GM18511 (cell line): ENCODE measurements around the gene SMC4.

Source experiments
- ATAC-seq: cut with Tn5 transposase; IDR thresholded peaks from one replicate; pipeline ENCODE4 v1.9.1; 2021; ENCODE audit warnings: mild to moderate bottlenecking, moderate library complexity; ENCODE audit not compliant: unreplicated experiment

SMC4 gene

GRCh38 chr3:160473978-160474377 lies 74.5 kb downstream of the SMC4 start:
- no peak for ATAC-seq

GRCh38 chr3:160474416-160474838 lies 75.0 kb downstream of the SMC4 start:
- no peak for ATAC-seq

- ATAC-seq, result no peak
Observed at GRCh38 chr3:160475153-160475552, 75.7 kb downstream of the SMC4 start.

- ATAC-seq, result no peak
Observed at GRCh38 chr3:160475884-160476283, 76.4 kb downstream of the SMC4 start.

DNA sequence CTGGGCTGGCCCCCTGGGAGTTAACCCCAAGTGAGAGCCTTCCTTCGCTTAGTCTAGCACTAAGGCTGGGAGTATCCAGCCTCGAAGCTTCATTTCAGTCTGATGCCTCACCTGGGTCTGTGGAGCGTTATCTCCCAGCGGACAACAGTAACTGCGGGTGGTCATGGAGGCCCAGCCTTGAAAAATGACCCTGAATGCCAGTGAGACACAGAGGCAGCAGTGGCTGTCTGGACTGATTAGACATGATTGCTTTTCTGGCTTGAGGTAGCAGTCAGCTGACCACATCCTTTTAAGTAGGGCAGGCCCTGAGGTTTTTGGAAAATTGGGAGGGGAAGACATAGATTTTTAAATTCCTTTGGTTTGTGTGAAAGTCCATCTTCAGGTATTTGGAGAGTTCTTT lies 78.3 kb downstream of the SMC4 start:
- no peak for ATAC-seq

GRCh38 chr3:160478338-160478737 lies 78.9 kb downstream of the SMC4 start:
- ATAC-seq, result no peak

- no peak for ATAC-seq
Observed at GRCh38 chr3:160479376-160479775, 79.9 kb downstream of the SMC4 start.

DNA sequence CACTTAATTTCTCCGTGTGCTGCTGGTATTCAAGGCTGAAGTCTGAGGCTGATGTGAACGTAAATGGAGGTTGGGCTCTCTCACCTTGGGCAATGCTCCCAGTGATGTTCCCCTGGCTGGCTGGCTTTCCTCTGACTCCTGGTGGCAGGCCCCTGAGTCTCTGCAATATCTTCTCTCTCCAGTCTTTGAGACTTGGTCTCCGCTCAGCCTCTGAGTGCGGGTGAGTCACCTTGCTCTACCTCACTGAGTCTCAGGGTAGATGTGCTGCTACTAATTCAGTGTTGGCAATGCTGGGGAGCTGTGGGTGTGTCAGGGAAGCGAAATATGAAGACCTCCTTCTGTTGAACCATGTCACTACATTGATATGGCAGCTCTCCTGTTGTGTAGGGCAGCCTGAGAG lies 81.5 kb downstream of the SMC4 start:
- ATAC-seq, result no peak

- no peak for ATAC-seq
Observed at GRCh38 chr3:160481856-160482255, 82.4 kb downstream of the SMC4 start.

DNA sequence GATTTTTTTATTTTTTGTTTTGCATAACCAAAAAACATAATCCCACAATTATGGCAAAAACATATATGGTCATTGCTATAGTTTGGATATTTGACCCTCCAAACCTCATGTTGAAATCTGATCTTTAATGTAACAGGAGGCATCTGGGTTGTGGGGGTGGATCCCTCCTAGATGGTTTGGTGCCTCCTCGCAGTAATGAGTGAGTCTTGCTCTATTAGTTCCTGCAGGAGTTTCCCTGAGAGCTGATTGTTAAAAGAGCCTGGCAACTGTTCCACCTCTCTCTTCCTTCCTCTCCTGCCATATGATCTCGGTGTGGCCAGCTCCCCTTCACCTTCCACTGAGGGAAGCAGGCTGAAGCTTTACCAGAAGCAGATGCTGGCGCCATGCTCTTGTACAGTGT lies 83.3 kb downstream of the SMC4 start:
- no peak for ATAC-seq
